ENCODE measurements around the gene PPFIA2.

Gene PPFIA2

DNA sequence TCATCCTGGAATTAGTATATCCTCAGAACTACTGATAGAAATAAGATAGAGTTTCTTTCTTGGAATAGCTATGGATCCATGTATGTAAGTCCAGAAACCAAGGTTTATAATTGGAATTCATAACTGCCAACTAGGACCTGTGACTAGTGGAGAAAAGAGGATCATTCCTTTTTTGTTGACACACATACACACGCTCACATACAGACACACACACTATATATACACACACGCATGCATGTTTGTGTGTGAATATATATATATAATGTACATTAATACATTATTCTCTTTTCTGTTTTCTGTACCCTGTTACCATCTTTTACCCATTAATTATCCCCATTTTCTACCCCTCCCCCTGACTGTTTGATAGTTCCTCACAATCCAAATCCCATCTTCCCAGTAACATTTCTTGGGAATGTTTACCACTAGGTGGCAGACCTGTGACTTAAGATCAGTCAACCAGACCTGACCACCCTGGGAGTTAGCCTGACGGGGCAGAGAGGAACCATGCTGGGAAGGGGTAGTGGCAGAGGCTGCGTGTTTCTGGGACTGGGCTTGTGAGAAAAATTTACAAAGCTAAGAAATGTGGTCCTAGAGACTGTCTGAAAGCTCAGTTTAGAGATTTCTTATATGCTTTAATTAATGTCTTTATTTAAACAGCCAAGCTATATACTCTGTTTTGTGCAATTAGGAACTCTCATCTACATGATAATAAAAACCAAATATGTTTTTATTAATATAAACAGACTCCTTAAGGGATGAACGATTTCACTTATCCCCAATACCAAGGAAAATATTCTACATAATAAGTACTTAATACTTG lies 308.0 kb downstream of the PPFIA2 start:
- TF ChIP-seq SIN3A (IDR thresholded peaks at IDR 0.05; ENCODE audit: borderline replicate concordance, insufficient read depth, low read length), result no peak
- TF ChIP-seq REST (IDR thresholded peaks at IDR 0.05; ENCODE audit: insufficient read depth in 1 of 2, low read depth in 2 of 2, low read length in 2 of 2), result no peak
- no peak for TF ChIP-seq FOXP2 (optimal IDR thresholded peaks at IDR 0.05; ENCODE audit: borderline replicate concordance, extremely low read depth, extremely low read length, insufficient read depth)
- no peak for TF ChIP-seq POLR2AphosphoS5 (IDR thresholded peaks at IDR 0.05; ENCODE audit: low read depth, low read length)
- no peak for TF ChIP-seq TAF1 (IDR thresholded peaks at IDR 0.05; ENCODE audit: borderline replicate concordance, insufficient read depth, low read length)

DNA sequence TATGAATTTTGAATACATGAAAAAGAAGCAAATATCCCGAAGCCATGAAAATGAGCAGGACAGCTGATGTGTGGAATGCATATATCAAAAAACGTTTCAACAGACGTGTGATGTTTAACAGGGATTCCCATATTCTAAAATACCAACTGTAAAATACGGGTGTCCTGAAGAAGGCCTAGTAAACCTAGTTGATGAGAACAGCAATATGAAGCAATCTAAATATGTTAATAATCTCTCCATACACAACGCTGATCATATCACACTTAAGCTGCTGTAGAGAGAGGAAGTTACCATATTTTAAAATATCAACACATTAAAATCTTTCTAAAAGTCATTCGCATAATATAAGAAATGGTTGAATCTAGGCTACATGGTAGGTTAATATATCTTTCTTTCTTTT lies 317.5 kb downstream of the PPFIA2 start:
- TF ChIP-seq POLR2AphosphoS5 (IDR thresholded peaks at IDR 0.05; ENCODE audit: low read depth, low read length) (no peak), TAF1 (IDR thresholded peaks at IDR 0.05; ENCODE audit: borderline replicate concordance, insufficient read depth, low read length) (no peak), REST (IDR thresholded peaks at IDR 0.05; ENCODE audit: insufficient read depth in 1 of 2, low read depth in 2 of 2, low read length in 2 of 2) (no peak), FOXP2 (optimal IDR thresholded peaks at IDR 0.05; ENCODE audit: borderline replicate concordance, extremely low read depth, extremely low read length, insufficient read depth) (no peak), SIN3A (IDR thresholded peaks at IDR 0.05; ENCODE audit: borderline replicate concordance, insufficient read depth, low read length) (no peak)

- no peak for TF ChIP-seq REST (IDR thresholded peaks at IDR 0.05; ENCODE audit: insufficient read depth in 1 of 2, low read depth in 2 of 2, low read length in 2 of 2)
- TF ChIP-seq TAF1 (IDR thresholded peaks at IDR 0.05; ENCODE audit: borderline replicate concordance, insufficient read depth, low read length), result no peak
- TF ChIP-seq POLR2AphosphoS5 (IDR thresholded peaks at IDR 0.05; ENCODE audit: low read depth, low read length), result no peak
- TF ChIP-seq FOXP2 (optimal IDR thresholded peaks at IDR 0.05; ENCODE audit: borderline replicate concordance, extremely low read depth, extremely low read length, insufficient read depth), result no peak
- no peak for TF ChIP-seq SIN3A (IDR thresholded peaks at IDR 0.05; ENCODE audit: borderline replicate concordance, insufficient read depth, low read length)
These were observed 319.1 kb downstream of the PPFIA2 start for GRCh38 chr12:81440001-81440400.

- TF ChIP-seq FOXP2 (optimal IDR thresholded peaks at IDR 0.05; ENCODE audit: borderline replicate concordance, extremely low read depth, extremely low read length, insufficient read depth) (no peak), POLR2AphosphoS5 (IDR thresholded peaks at IDR 0.05; ENCODE audit: low read depth, low read length) (no peak), REST (IDR thresholded peaks at IDR 0.05; ENCODE audit: insufficient read depth in 1 of 2, low read depth in 2 of 2, low read length in 2 of 2) (no peak), SIN3A (IDR thresholded peaks at IDR 0.05; ENCODE audit: borderline replicate concordance, insufficient read depth, low read length) (no peak), TAF1 (IDR thresholded peaks at IDR 0.05; ENCODE audit: borderline replicate concordance, insufficient read depth, low read length) (no peak)
These were observed 319.8 kb downstream of the PPFIA2 start for GRCh38 chr12:81439344-81439743.
